Dendritic cell treated with granulocyte-macrophage colony-stimulating factor and Interleukin-4, amounts not matched to agents 40 ng/mL and 50 ng/mL, for 4 days (primary cell): ENCODE measurements around the gene G6PD.

Experiments
- H3K27ac Mint-ChIP-seq: one replicate; pipeline ENCODE4 v1.8.0; 2022; ENCODE audit warnings: mild to moderate bottlenecking, mixed read lengths
- H3K27me3 Mint-ChIP-seq: one replicate; pipeline ENCODE4 v1.8.0; 2022; ENCODE audit warnings: mild to moderate bottlenecking, mixed read lengths
- H3K36me3 Mint-ChIP-seq: one replicate; pipeline ENCODE4 v1.8.0; 2022; ENCODE audit warnings: low read depth, mixed read lengths
- H3K4me1 Mint-ChIP-seq: one replicate; pipeline ENCODE4 v1.8.0; 2022; ENCODE audit warnings: low read depth, mixed read lengths
- H3K4me3 Mint-ChIP-seq: one replicate; pipeline ENCODE4 v1.8.0; 2022; ENCODE audit warnings: mild to moderate bottlenecking, moderate library complexity, mixed read lengths
- H3K9me3 Mint-ChIP-seq: one replicate; pipeline ENCODE4 v1.8.0; 2022; ENCODE audit warnings: mixed read lengths
- intact Hi-C: fragments of 100-400 bp; cut with micrococcal nuclease; formaldehyde crosslinking; loops from one replicate; pipeline ENCODE4 v1.15.0; 2022

Gene G6PD

GRCh38 chrX:154495472-154495922, 51.1 kb downstream of the G6PD start:
- Mint-ChIP-seq H3K27ac (no peak overlapping the region), H3K4me1 (peaks cover 6% of the 10 kb centered on the region), H3K9me3 (no peaks in the 10 kb centered on the region), H3K27me3 (peaks cover 2% of the 10 kb centered on the region), H3K4me3 (no peak overlapping the region), H3K36me3 (peaks cover 5% of the 10 kb centered on the region)
- intact Hi-C loops: no loop called here

GRCh38 chrX:154494715-154495114, 51.9 kb downstream of the G6PD start:
- peaks cover 5% of the 10 kb centered on the region for H3K36me3 Mint-ChIP-seq
- intact Hi-C loops: loop anchor here (5.0 kb wide), 1 partner anchor 33 kb away; no protein-coding TSS in a partner anchor
- H3K27me3 Mint-ChIP-seq: peaks cover 2% of the 10 kb centered on the region
- peaks cover 9% of the 10 kb centered on the region for H3K4me1 Mint-ChIP-seq
- H3K27ac Mint-ChIP-seq: no peak overlapping the region
- no peak overlapping the region for H3K4me3 Mint-ChIP-seq
- H3K9me3 Mint-ChIP-seq: no peaks in the 10 kb centered on the region

DNA sequence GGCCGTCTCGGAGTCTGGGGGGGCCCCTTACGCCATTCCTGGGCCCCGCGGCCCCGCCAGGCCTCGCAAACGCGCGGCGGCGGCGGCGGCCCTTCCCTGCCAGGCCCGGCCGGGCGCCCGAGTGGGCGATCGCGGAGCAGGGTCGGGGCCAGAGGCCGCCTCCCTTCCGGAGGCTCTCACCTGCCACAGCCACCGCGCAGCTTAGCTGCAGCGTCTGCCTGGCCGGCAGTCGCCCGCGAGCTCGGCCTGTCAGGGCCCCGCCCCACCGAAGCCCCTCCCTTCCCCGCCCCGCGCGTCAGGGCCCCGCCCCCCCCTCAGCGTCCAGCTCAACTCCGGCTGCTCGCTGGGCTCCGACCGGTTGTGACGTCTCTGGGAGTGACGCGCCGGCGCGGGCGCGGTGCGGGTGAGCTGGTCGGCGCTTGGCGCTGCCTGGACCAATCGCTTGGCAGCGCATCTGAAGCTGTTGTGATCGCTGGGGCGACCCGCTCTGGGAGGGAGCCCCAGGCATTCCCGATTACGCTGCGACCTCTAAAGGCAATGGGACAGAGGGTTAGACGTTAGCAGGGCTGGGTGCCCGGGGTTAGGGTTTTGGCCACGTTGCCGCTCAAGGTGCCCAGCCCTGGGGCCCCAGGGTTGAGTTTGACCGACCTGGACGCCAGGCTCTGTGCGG, 56.1 kb downstream of the G6PD start, which contains the start of gene SLC10A3:
TSS of gene SLC10A3 (minus strand) at position 216 of the 670 bp plus-strand sequence. CDS start 1,689 bp downstream, outside the sequence.
- peak within 1 kb of the TSS; percentile 95 for H3K27ac Mint-ChIP-seq
- H3K27me3 Mint-ChIP-seq: peaks cover 3% of the 10 kb centered on the region
- H3K4me1 Mint-ChIP-seq: peaks cover 29% of the 10 kb centered on the region
- no peaks in the 10 kb centered on the region for H3K9me3 Mint-ChIP-seq
- H3K36me3 Mint-ChIP-seq: peaks cover 21% of the 10 kb centered on the region
- peak within 1 kb of the TSS; percentile 82 for H3K4me3 Mint-ChIP-seq
- intact Hi-C loops: loop anchor here (5.0 kb wide), 1 partner anchor 37 kb away; no protein-coding TSS in a partner anchor

GRCh38 chrX:154490021-154490413, 56.6 kb downstream of the G6PD start:
- peaks cover 29% of the 10 kb centered on the region for H3K4me1 Mint-ChIP-seq
- H3K27me3 Mint-ChIP-seq: peaks cover 3% of the 10 kb centered on the region
- H3K9me3 Mint-ChIP-seq: no peaks in the 10 kb centered on the region
- intact Hi-C loops: loop anchor here (5.0 kb wide), 1 partner anchor 37 kb away; no protein-coding TSS in a partner anchor
- H3K27ac Mint-ChIP-seq: peak overlapping the region; percentile 95
- H3K4me3 Mint-ChIP-seq: peak overlapping the region; percentile 82
- peaks cover 26% of the 10 kb centered on the region for H3K36me3 Mint-ChIP-seq

- Mint-ChIP-seq H3K27ac (peak overlapping the region; percentile 95), H3K9me3 (no peaks in the 10 kb centered on the region), H3K4me3 (peak overlapping the region; percentile 82), H3K4me1 (peaks cover 35% of the 10 kb centered on the region), H3K27me3 (peaks cover 3% of the 10 kb centered on the region), H3K36me3 (peaks cover 35% of the 10 kb centered on the region)
- intact Hi-C loops: no loop called here
Measured at GRCh38 chrX:154489182-154489581, 57.5 kb downstream of the G6PD start.

DNA sequence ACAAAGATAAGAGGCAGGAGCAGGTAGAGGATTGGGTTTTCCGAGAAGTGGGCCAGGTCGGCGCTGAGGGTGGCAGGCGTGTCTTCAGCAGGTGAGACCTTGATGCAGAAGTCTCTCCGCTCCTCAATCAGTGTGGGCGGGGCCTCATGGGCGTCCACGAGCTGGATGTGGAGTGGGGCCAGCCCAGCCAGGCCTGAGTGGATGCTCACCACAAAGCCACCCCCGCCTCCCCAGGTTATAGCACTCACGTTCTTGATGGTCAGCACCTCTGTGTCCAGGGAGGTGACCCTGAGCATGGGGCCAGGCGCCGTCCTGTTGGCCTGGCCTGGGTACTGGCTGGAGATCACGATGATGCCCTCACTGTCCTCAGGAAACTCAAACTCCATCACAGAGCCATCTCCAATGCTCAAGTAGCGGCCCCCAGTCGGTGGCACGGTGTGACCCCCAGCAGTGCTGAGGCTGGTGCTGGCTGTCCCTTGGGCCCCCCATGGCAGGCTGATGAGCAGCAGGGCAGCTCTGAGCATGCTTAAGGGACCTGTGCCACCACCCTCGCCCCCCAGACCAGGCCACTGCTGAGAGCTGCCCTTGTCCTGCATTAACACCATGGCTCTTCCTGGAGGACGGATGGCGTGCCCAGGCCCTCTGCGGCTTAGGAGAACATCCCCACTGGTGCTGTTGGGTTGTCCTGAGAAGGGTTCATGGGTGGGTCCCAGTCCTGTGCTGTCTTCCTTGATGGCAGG, 58.1 kb downstream of the G6PD start:
- Mint-ChIP-seq H3K36me3 (peaks cover 41% of the 10 kb centered on the region), H3K27me3 (peaks cover 3% of the 10 kb centered on the region), H3K4me3 (no peak overlapping the region), H3K9me3 (no peaks in the 10 kb centered on the region), H3K4me1 (peaks cover 38% of the 10 kb centered on the region), H3K27ac (peak overlapping the region; percentile 95)
- intact Hi-C loops: no loop called here

GRCh38 chrX:154487518-154488290, 58.9 kb downstream of the G6PD start:
- H3K9me3 Mint-ChIP-seq: no peaks in the 10 kb centered on the region
- H3K27ac Mint-ChIP-seq: no peak overlapping the region
- peaks cover 47% of the 10 kb centered on the region for H3K36me3 Mint-ChIP-seq
- intact Hi-C loops: no loop called here
- H3K27me3 Mint-ChIP-seq: peaks cover 1% of the 10 kb centered on the region
- no peak overlapping the region for H3K4me3 Mint-ChIP-seq
- H3K4me1 Mint-ChIP-seq: peaks cover 38% of the 10 kb centered on the region

GRCh38 chrX:154486396-154487207, 60.0 kb downstream of the G6PD start, which contains the start of gene UBL4A:
TSS of gene UBL4A (minus strand) at chrX:154486615. CDS start at chrX:154486584, 31 bp downstream.
- Mint-ChIP-seq H3K9me3 (no peaks in the 10 kb centered on the region), H3K27ac (peak within 1 kb of the TSS; percentile 79)
- intact Hi-C loops: no loop called here

GRCh38 chrX:154486052-154486395, 60.6 kb downstream of the G6PD start:
- peaks cover 47% of the 10 kb centered on the region for H3K36me3 Mint-ChIP-seq
- intact Hi-C loops: no loop called here
- H3K27me3 Mint-ChIP-seq: peaks cover 1% of the 10 kb centered on the region
- no peaks in the 10 kb centered on the region for H3K9me3 Mint-ChIP-seq
- peaks cover 37% of the 10 kb centered on the region for H3K4me1 Mint-ChIP-seq
- peak overlapping the region; percentile 67 for H3K4me3 Mint-ChIP-seq
- peak overlapping the region; percentile 79 for H3K27ac Mint-ChIP-seq

More at GRCh38 chrX:154486396-154487207, 60.0 kb downstream of the G6PD start, which contains the start of gene UBL4A:
- H3K27me3 Mint-ChIP-seq: peaks cover 1% of the 10 kb centered on the region
- H3K4me1 Mint-ChIP-seq: peaks cover 43% of the 10 kb centered on the region
- H3K36me3 Mint-ChIP-seq: peaks cover 47% of the 10 kb centered on the region
- H3K4me3 Mint-ChIP-seq: peak within 1 kb of the TSS; percentile 75

DNA sequence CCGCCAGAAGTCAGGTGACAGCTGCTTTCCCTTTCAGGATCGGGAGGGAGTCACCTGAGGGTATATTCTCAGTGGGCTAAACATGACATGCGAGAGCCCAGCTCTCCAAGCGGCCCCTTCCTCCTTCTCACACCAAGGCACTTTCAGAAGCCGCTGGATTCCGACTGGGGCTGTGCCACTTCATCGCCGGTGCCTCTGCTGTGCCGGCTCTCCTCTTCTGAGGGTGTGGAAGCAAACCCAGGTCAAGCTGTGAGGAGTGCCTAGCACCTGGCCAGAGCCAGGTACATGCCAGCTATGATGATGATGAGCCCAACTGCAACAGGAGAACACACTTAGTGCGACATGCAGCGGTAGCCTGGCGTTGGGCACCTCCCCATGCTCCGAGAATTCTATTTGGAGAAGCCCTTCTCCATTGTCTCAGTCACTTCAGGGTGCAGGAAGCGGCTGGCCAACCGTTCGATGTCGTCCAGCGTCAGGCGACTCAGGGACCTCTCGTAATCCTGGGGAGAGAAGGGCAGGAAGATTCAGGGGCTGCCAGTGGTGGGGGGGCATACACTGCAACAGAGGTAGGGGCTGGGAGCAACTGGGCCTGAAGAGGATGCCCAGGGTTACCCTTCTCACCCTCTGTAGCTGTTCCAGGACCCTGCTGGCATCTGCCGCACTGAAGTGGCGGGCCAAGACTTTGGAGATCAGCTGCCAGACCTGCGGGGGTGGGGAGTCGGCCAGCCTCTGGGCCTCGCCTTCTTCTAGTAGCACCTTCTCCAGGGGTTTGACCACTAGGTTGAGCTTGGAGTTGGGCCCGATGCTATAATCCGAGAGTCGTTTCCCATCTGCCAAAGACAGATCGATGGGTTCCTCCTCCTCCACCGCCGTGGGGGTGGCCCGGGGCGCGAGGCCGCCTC, 61.2 kb downstream of the G6PD start:
- peak overlapping the region; percentile 79 for H3K27ac Mint-ChIP-seq
- peaks cover 1% of the 10 kb centered on the region for H3K27me3 Mint-ChIP-seq
- intact Hi-C loops: no loop called here
- H3K4me1 Mint-ChIP-seq: peaks cover 37% of the 10 kb centered on the region
- H3K36me3 Mint-ChIP-seq: peaks cover 42% of the 10 kb centered on the region
- H3K9me3 Mint-ChIP-seq: no peaks in the 10 kb centered on the region
- H3K4me3 Mint-ChIP-seq: peak overlapping the region; percentile 67

DNA sequence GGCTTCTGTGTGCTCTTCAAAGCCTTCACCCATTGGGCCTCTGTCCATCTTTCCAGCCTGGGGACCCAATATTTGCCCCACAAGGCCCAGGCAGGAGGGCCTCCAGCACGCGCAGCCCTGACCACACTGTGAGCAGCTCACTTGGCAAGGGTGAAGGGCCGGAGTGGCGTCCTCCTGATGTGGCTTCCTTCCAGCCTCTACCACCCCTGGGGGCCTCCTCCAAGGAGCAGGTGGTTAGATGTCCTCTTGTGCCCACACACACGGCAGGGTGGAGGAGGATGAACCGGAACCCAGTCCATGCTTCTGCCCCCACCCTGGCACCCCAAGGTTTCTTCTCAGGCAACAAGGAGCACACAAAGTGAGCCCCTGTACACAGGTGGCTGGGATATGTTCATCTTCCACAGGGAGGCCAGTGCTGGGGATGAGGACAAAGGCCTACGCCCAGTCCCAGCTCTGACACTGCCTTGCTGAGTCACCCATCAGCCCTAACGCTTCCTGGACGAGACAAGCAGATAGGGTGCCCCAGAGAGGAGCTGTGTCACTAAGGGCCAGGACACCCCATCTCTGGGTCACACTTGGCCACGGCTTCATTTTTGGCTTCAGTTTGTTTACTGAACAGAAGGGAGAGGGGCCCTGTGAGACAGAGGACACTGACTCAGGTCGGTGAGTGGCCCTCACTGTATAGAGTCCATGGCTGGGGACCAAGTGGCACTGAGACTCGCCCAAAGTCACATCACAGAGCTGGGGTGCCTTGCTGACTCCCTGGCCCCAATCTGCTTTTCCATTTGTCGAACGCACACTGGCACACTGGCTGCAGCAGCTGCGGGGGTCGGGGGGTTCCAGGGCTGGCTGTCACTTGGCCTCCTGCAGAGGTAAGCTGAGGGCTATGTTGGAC, 62.1 kb downstream of the G6PD start:
- H3K4me3 Mint-ChIP-seq: peak overlapping the region; percentile 51
- peaks cover 1% of the 10 kb centered on the region for H3K27me3 Mint-ChIP-seq
- intact Hi-C loops: no loop called here
- peak overlapping the region; percentile 79 for H3K27ac Mint-ChIP-seq
- peaks cover 42% of the 10 kb centered on the region for H3K36me3 Mint-ChIP-seq
- H3K9me3 Mint-ChIP-seq: no peaks in the 10 kb centered on the region
- peaks cover 34% of the 10 kb centered on the region for H3K4me1 Mint-ChIP-seq
